GM12865 (cell line): ENCODE data around the gene MRPS11.

Experiments used
- DNase-seq: peaks from one replicate; pipeline ENCODE4 v3.0.0; 2010; ENCODE audit warnings: low read depth
- H3K4me3 ChIP-seq: 2 replicates; pipeline ENCODE4 v1.5.1; 2011; ENCODE audit warnings: mild to moderate bottlenecking, low read depth, low read length, control low read depth
- TF ChIP-seq, protein P1 (sequence below): IDR thresholded peaks from 2 replicates; pipeline ENCODE4 v1.5.1; 2011; ENCODE audit warnings: low read length, control low read depth, low read depth, inconsistent platforms; ENCODE audit not compliant: insufficient read depth; ENCODE audit errors: missing control alignments

The MRPS11 gene

DNA sequence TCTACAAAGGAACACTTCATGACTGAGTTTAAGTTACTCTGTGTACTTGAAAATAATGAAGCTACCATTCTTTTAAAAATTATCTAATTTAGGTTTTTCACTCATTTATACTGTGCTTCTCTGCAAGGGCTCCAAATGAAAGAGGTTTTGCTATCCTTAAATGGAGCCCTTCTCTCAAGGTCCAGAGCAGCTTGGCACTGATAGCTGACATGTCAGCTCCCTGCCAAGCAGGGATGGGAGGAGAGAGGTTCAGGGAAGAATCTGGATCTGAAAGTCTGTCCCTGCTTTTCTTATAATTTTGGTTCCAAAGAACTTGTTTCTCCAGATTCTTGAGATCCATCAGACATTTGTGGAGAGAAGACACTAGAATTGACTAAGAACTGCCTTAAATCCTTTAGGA lies 39.1 kb downstream of the MRPS11 start:
- TF ChIP-seq, protein P1, sequence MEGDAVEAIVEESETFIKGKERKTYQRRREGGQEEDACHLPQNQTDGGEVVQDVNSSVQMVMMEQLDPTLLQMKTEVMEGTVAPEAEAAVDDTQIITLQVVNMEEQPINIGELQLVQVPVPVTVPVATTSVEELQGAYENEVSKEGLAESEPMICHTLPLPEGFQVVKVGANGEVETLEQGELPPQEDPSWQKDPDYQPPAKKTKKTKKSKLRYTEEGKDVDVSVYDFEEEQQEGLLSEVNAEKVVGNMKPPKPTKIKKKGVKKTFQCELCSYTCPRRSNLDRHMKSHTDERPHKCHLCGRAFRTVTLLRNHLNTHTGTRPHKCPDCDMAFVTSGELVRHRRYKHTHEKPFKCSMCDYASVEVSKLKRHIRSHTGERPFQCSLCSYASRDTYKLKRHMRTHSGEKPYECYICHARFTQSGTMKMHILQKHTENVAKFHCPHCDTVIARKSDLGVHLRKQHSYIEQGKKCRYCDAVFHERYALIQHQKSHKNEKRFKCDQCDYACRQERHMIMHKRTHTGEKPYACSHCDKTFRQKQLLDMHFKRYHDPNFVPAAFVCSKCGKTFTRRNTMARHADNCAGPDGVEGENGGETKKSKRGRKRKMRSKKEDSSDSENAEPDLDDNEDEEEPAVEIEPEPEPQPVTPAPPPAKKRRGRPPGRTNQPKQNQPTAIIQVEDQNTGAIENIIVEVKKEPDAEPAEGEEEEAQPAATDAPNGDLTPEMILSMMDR: no peak
- no peak overlapping the region for H3K4me3 ChIP-seq
- DNase-seq: no peak

DNA sequence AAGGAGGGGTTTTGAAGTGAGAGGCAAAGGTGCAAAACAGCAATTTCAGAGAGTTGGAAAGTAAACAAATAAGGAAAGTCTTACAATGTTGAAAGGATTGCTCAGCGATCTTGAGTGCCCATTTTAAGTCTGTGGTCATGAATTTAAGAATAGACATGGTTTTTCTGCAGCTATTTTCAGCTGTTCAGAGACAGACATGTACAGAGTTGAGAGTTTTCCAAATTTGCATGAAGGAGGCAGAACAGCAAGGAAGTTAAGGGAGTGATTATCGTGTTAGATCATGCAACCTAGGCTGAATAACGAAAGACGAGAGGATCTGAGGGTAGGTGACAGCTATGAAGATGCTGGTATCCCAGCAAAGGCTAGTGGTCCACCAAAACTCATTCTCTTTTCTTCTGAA lies 41.8 kb downstream of the MRPS11 start:
- TF ChIP-seq, protein P1: no peak
- H3K4me3 ChIP-seq: no peak overlapping the region
- no peak for DNase-seq

DNA sequence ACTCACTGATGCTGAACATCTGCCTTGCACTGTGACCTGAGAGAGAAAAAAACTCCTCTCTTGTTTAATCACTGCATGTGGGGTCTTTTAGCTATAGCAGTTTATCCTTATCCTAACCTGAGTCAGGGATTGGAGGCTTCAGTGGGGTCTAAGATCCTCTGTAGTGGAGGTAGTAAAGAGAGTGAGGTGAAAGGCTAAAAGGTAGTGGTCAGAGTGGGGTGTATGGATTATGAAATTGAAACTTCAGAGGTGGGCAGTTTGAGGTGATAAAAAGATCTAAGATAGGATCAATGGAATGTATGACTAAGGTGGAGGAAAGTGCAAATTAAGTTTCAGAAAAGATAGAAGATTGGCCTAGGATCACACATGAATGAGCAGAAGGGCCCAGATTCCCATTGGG lies 42.5 kb downstream of the MRPS11 start:
- TF ChIP-seq, protein P1: no peak
- H3K4me3 ChIP-seq: no peak overlapping the region
- no peak for DNase-seq

DNA sequence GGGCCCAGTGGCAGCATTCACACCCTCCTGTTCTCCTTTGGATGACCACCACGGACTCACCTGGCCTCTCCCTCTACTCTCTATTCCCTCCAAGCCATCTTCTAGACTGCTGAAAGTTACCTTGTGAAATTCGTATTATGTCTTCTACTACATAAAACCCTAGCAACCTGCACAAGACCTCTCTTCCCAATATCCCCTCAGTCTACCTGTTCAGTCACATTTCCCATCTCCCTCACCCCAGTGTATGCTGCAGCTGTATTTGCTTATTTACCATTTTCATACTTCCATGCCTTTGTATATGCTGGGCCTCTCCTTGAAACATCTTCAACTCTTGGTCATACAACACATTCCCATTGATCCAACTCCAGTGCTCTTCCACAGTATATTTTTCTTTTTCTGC lies 43.7 kb downstream of the MRPS11 start:
- H3K4me3 ChIP-seq: no peak overlapping the region
- TF ChIP-seq, protein P1: no peak
- DNase-seq: no peak

DNA sequence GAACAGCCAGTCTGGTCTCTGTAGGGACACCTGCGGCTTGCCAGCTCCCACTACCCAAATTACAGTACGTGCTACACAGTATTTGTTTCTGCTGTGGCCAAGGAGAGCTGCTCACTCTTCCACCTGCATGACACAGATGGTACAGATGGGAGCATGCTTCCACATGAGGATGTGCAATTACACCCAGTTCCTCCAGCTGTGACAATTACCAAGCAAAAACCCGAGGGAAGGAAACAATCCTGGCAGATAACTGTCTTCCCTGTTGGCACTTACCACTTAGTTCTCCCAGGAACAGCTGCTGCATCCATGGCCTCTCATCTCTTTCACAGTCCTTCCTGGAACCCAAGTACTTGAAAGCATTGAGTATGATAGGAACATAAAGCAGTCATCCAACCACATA lies 44.6 kb downstream of the MRPS11 start:
- TF ChIP-seq, protein P1: no peak
- H3K4me3 ChIP-seq: no peak overlapping the region
- DNase-seq: no peak

DNA sequence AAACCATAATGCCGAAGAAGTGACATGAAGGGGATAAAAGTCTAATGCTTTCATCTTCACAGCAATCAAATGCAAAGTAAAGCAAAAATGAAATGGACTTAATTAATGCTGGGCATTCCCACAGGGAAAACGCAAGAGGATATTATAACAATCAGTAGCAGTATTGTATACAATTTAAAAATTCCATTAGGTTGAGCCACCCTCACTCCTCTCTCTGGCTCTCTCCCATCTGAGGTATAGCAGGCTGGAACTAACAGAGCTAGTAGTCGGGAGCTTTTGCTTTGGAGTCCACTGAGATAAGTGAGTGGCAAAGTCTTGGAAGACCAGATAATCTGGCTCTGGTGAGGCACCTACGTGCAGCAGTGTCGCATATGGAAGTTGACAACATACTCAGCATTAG lies 45.1 kb downstream of the MRPS11 start:
- H3K4me3 ChIP-seq: no peak overlapping the region
- DNase-seq: no peak
- TF ChIP-seq, protein P1: no peak

DNA sequence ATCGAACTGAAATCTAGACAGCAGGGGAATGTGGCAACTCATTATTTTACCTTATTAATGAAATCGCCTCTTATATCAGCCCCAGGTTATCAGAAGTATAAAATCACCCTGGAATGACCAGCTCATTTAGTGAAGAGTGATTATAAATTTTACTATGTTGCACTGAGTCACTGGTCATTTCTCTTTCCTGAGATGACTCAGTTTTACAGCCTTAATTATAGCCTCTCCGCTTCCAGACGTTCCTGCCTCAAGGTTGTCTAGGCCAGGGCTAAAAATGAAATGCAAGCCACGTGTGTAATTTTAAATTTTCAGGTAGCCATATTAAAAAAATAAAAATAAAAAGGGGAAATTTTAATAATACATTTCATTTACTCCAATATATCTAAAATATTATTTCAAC lies 45.7 kb downstream of the MRPS11 start:
- DNase-seq: no peak
- TF ChIP-seq, protein P1: no peak
- H3K4me3 ChIP-seq: no peak overlapping the region
